ENCODE measurements around the gene SV2B. TPM values are rescaled to one million over a fixed set of nuclear protein-coding genes. Genes with fewer than 3 reads are reported as not detected.

SV2B gene
- total RNA-seq, 1 experiment from 2014 or later = not detected

DNA sequence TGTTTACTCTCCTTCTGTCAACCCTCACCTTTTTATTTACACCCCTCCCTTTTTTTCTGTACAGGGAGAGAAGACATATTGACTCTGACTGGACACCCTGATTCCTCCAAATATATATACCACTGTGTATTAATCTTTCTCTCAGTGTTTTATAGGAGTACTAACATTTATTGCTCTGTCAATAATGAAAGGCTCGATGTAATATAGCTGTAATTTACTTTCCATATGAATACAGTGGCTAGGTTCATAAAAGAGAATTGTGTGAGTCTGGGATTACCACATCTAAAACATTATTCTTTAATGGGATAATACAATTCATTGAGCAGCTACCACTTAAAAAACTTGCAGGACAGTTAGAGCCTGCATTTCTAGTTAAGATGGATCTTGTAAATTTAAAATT, 194.3 kb downstream of the SV2B start (continued):
- TF ChIP-seq TCF7L2 (IDR thresholded peaks at IDR 0.05; ENCODE audit: borderline replicate concordance, extremely low read depth, insufficient read depth, insufficient read length) = no peak
- no peak for TF ChIP-seq SIN3A (IDR thresholded peaks at IDR 0.05; ENCODE audit: low read depth)
- no peak for TF ChIP-seq CTCF (IDR thresholded peaks at IDR 0.05 in 2 of 3, conservative IDR thresholded peaks at IDR 0.05 in 1 of 3; ENCODE audit: borderline replicate concordance in 1 of 3, insufficient read depth in 1 of 3, low read depth in 2 of 3, low read length in 2 of 3)
- no peak for TF ChIP-seq JUND (IDR thresholded peaks at IDR 0.05)

DNA sequence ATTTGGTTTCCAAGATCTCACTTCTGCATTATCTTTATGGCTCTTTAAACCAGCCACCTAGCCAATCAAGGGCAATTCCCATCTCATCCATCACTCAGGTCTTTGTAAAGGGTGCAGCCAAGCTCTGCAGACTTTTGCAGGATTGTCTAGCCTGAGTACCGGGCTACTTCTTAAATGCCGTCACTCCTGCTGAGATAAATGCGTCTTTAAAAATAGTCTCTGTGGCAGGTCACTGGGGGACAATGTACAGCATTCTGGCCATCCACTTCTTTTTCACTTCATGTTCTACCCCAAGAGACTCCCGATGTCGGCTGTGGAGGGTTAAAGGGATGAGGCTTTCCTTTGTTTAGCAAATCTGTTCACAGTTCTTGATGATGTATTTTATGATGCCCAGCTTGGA, 194.7 kb downstream of the SV2B start:
- peaks cover 60% of the 10 kb centered on the region for H3K27me3 ChIP-seq (ENCODE audit: insufficient read depth, low read length)
- RAD21 ChIA-PET (ENCODE audit: low non-redundant PET in 1 of 2, low total read pairs in 2 of 2, uncharacterized antibody in 2 of 2, unreplicated experiment in 2 of 2) = no interaction called here
- no TSS peak for BruUV-seq (replicated peaks)
- intact Hi-C loops (cut with micrococcal nuclease) = no loop called here
- H2AFZ ChIP-seq (ENCODE audit: low read depth, low read length, poor library complexity, severe bottlenecking) = no peak overlapping the region
- no peak overlapping the region for H3K27ac ChIP-seq (ENCODE audit: low read depth, low read length)
- POLR2A ChIA-PET = no interaction called here
- no peak overlapping the region for H3K9ac ChIP-seq (ENCODE audit: low read length)
- no peak for DNase-seq (ENCODE audit: low read depth, low spot score)
- H3K9me3 ChIP-seq (ENCODE audit: control insufficient read depth in 1 of 2, insufficient read depth in 1 of 2, low read depth in 1 of 2, low read length in 2 of 2) = no peaks in the 10 kb centered on the region
- no peak overlapping the region for H3K4me2 ChIP-seq (ENCODE audit: low read length)
- CTCF ChIA-PET = no interaction called here
- H4K20me1 ChIP-seq (ENCODE audit: insufficient read depth) = no peaks in the 10 kb centered on the region
- TF ChIP-seq ZFX (IDR thresholded peaks at IDR 0.05) = no peak
- no peak for TF ChIP-seq TCF7L2 (IDR thresholded peaks at IDR 0.05; ENCODE audit: borderline replicate concordance, extremely low read depth, insufficient read depth, insufficient read length)
- TF ChIP-seq ATF3 (IDR thresholded peaks at IDR 0.05) = no peak
- TF ChIP-seq SIN3A (IDR thresholded peaks at IDR 0.05; ENCODE audit: low read depth) = no peak
- no peak for TF ChIP-seq RAD21 (IDR thresholded peaks at IDR 0.05; ENCODE audit: low read depth)
- no peak for TF ChIP-seq EZH2 (IDR thresholded peaks at IDR 0.05)
- TF ChIP-seq CTCF (IDR thresholded peaks at IDR 0.05 in 2 of 3, conservative IDR thresholded peaks at IDR 0.05 in 1 of 3; ENCODE audit: borderline replicate concordance in 1 of 3, insufficient read depth in 1 of 3, low read depth in 2 of 3, low read length in 2 of 3) = no peak
- H3K4me3 ChIP-seq (replicated peaks in 1 of 2; ENCODE audit: low read depth in 1 of 2, low read length in 2 of 2) = no peak overlapping the region
- no peaks in the 10 kb centered on the region for H3K79me2 ChIP-seq (ENCODE audit: insufficient read depth, low read length)
- no peaks in the 10 kb centered on the region for H3K36me3 ChIP-seq (ENCODE audit: control insufficient read depth in 1 of 2, insufficient read depth in 2 of 2, low read length in 2 of 2)
- ATAC-seq = no peak
- no peaks in the 10 kb centered on the region for H3K4me1 ChIP-seq (ENCODE audit: control insufficient read depth in 1 of 2, insufficient read depth in 2 of 2, low read length in 2 of 2)
- no peaks in the 10 kb centered on the region for H3K9me2 ChIP-seq (ENCODE audit: insufficient read depth)
